GM23248 (cell line): ENCODE results near the gene MPZL2.

Source experiments
- EZH2 ChIP-seq: fragments of 200-600 bp; sonication (generic); IDR thresholded peaks from 2 replicates; pipeline ENCODE4 v1.6.1; 2018; ENCODE audit warnings: antibody characterized with exemption, mild to moderate bottlenecking; ENCODE audit not compliant: insufficient read depth, poor library complexity, severe bottlenecking
- EZH2phosphoT487 ChIP-seq: fragments of 200-600 bp; sonication (generic); IDR thresholded peaks from 2 replicates; pipeline ENCODE4 v1.6.1; 2018; ENCODE audit warnings: antibody characterized with exemption, moderate library complexity, mild to moderate bottlenecking, low read depth; ENCODE audit not compliant: insufficient read depth

DNA sequence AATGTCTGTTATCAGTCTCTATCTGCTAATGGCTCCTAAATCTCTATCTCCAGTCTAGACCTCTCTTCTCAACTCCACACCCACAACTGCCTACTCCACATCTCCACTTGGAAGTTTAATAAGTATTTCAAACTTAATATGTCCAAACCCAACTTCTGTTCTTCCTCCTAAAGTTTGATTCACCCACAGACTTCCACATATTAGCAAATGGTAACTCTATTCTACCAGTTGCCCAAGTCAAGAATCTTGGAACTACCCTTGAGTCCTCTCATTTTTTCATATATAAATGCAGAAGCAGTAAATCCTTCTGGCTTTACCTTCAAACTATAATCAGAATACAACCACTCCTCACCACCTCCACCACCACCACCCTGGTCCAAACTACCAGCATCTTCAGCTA, 32.6 kb downstream of the MPZL2 start:
- TF ChIP-seq EZH2 (no peak), EZH2phosphoT487 (no peak)
